ENCODE measurements around the gene PLPP4.

GRCh38 chr10:120559800-120560199 lies 102.8 kb downstream of the PLPP4 start:
- TF ChIP-seq CTCF (IDR thresholded peaks at IDR 0.05; ENCODE audit: extremely low read depth in 1 of 2, insufficient read depth in 1 of 2, low read depth in 1 of 2, low read length in 2 of 2) = no peak
- TF ChIP-seq MYC (IDR thresholded peaks at IDR 0.05; ENCODE audit: low read depth, low read length) = no peak
